GM18502 (cell line): ENCODE measurements around the gene KY.
"Not testable (repeated sequence)": the region's sequence is repeated elsewhere in the genome, so short reads cannot be mapped to it uniquely, and the experiment has no call there.

ENCODE experiments used
- ATAC-seq: cut with Tn5 transposase; IDR thresholded peaks from one replicate; pipeline ENCODE4 v1.9.1; 2021; ENCODE audit warnings: mild to moderate bottlenecking; ENCODE audit not compliant: unreplicated experiment, poor library complexity

The KY gene

DNA sequence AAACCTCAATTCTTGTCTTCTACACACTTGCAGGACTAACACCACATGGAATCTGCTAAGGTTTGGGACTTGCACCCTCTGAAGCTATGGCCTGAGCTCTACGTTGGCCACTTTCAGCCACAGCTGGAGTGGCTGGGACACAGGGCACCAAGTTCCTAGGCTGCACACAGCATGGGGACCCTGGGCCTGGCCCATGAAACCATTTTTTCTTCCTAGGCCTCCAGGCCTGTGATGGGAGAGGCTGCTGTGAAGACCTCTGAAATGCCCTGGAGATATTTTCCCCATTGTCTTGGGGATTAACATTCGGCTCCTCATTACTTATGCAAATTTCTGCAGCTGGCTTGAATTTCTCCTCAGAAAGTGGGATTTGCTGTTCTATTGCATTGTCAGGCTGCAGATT, 80.9 kb downstream of the KY start:
- ATAC-seq = not testable (repeated sequence)

DNA sequence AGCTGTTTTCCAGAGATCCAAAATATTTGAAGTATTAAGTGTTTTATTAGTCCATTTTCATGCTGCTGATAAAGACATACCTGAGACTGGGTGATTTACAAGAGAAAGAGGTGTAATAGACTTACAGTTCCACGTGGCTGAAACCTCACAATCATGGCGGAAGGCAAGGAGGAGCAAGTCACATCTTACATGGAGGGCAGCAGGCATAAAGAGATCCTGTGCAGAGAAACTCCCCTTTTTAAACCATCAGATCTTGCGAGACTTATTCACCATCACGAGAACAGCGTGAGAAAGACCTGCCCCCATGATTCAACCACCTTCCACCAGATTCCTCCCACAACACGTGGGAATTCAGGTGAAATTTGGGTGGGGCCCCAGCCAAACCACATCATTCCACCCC, 82.0 kb downstream of the KY start:
- ATAC-seq = no peak

DNA sequence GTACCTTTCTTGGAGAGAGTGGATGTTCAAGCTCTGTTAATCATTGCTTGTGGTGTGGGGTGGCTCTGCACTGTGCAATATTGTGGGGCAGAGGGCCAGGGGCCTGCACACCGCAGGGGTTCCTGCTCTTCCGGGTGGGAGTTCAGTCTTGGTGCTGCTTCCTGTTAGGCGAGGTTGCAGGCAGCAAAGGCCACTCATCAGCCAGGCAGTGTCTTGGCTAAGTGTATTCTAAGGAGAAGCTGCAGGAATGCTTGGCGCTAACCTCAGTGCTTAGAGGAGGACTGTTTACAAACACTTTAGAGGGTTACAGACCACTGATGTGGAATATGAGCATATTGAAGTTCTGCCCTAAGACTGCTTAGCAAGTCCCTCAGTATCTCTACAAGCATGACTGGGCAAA, 83.2 kb downstream of the KY start:
- ATAC-seq = no peak

DNA sequence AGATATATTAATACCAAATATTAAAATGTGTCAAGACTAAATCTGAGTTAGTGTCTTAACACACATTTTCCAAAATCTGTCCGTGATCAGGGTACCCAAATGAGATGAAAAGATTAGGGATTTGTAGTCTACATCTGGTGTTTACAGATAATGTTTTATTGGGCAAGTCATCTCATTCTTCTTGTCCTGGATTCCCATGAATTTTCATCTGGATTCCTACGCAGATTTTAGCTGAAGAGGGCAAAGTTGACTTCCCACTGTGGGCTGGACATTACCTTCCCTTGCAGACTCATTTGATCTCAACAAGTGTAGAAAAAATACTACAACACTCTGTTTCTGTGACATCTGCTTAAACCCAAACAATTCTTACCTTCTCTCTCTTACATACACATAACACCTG, 85.8 kb downstream of the KY start:
- no peak for ATAC-seq

DNA sequence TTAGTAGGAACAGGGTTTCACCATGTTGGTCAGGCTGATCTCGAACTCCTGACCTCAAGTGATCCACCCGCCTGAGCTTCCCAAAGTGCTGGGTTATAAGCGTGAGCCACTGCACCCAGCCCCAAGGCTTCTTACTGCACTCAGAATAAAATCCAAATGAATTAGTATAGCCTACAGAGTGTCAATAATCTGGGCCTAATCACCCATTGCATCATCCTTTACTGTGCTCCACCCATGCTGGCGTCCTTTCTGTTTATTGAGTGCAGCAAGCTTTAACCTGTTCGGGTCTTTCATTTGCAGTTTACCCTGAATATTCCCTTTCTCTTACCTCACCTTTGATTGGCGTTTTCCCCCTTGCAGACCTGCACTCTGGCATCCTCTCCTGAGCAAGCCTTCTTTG, 87.2 kb downstream of the KY start:
- ATAC-seq = no peak

DNA sequence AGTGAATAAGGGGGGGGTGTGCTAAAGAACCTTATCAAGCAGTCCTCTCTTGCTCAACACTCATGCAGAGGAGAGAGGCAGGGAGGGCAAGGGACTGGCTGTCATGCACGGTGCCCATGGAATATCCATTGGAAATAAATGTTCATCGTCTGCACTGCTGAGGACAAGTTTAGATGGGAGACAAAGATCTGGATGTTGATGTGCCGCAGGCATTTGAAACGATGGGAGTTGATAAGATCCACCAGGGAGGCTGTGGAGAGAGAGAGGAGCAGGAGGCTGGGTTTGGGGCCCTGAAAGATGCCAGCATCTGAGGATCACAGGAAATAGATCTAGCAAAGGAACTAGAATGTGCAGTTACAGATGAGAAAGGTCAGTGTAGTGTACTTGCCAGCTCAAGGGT, 88.8 kb downstream of the KY start:
- ATAC-seq = no peak

DNA sequence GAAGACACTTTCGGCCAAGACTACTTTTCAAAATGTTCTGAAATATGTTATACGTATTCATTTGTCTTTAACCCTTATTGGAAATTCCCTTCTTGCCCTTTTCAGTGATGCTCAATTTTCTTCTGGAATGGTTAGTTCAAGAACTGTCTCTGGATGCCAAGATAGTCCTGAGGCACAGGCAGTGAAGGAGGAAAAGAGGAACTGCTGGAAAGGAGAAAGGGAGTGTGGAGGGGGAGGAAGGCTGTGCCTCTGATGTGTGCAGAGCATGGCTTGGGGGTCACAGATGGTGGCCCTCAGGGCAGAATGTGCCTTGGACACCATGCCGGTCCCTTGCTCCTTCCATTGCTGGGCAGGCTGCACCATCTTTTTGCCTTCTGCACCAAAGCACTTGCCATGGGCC, 91.2 kb downstream of the KY start:
- ATAC-seq = no peak
